Pericardium fibroblast (primary cell): Measurements from ENCODE around the gene NFIL3. TPM values are rescaled to one million over a fixed set of nuclear protein-coding genes. Genes with fewer than 3 reads are reported as not detected.

Experiments
- total RNA-seq: library from RNA; depleted of rRNA; stranded (reverse); fragments of >200 nt; gene quantifications from 2 replicates; pipeline ENCODE4 v1.2.3, GENCODE V29; 2015

The NFIL3 gene
- 23.9 and 51.4 TPM in 2 replicates for total RNA-seq

GRCh38 chr9:91423785-91424402 lies at the start of gene NFIL3:
Gene NFIL3 (minus strand): TSS chr9:91423832. CDS start chr9:91410734, 13,098 bp downstream.

GRCh38 chr9:91361291-91362050 lies 62.2 kb downstream of the NFIL3 start, which contains the start of gene AUH:
Gene AUH (minus strand): TSS chr9:91361918. CDS start chr9:91361889, 29 bp downstream.

Other genes starting within 250 kb of the NFIL3 start
- 18.2 and 20.7 TPM in 2 replicates for gene AUH, start 61.9 kb downstream of the NFIL3 start, total RNA-seq